NCI-H1417 (cell line): Measurements from ENCODE around the gene SLC15A1.
"Not testable (repeated sequence)": the region's sequence is repeated elsewhere in the genome, so short reads cannot be mapped to it uniquely, and the experiment has no call there.

Source experiments
- DNase-seq, 3 experiments: peaks; one replicate each; lab custom pipeline; 2025; lab: John Stamatoyannopoulos, UW

SLC15A1 gene

DNA sequence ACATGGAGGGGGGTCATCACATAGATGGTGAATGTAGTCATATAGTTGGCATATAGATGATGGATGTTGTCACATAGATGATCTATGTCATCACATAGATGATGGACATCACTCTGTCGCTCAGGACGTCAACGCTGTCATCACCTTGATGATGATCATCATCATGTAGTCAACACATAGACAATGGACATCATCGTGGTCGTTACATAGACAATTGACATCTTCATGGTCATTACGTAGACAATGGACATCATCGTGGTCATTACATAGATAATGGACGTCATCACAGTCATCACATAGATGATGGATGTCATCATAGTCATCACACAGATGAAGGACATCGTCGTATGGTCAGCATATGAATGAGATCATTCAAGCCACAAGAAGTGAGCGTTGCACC is 28.6 kb upstream of the SLC15A1 start:
- no peak for DNase-seq

DNA sequence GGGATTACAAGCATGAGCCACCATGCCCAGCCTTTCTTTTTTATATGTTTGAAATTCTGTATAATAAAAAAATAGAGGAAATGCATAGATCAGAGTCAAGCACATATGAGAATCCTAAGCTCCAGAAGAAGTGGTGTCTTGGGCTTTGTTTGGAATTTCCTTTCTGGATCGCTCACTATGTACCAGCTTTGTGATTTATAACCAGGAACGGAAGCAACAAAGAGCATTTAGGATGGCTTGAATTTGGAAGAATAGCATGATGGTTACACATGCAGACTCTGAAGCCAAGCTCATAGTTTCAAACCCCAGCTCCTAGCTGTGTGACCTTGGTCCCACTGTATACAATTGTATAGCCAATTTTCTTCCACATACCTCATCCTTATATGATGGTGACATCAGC is 28.0 kb upstream of the SLC15A1 start:
- no peak for DNase-seq

DNA sequence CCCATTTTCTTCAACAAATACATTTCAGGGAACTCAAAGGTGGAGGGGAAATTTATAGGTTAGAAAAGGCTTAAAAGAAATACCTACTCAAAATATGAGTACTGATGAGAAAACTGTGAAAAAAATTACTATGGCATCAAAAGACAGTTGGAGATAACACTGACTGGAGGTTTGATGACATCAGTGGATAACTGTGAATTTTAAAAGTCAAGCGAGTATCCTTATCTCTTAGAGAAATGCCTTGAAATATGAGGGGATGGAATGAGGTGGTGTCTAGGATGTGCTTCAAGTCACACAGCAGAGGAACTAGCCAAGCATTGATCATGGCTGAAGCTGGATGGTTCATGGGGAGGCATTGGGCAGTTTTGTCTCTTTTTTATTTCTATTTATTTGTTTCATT is 27.2 kb upstream of the SLC15A1 start:
- DNase-seq = no peak

DNA sequence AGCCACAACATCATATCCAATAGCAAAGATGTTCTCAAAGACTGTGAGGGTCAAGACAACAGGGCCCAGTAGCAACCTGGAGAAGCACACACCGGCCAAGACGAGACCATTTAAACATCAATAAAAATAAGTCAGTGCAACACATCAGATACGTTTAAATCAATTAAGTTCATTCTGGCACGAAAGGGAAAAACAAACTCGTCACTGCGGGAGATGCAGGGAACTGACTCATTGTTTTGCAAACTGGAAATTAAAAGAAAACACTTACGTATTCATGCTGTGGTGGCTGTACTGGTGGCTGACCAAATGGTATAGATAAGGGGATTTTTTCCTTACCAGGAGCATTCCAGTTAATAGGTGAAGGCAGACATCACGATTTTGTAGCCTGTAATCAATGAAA is 26.3 kb upstream of the SLC15A1 start:
- DNase-seq = peak in 1 of 3 experiments; percentile 15

DNA sequence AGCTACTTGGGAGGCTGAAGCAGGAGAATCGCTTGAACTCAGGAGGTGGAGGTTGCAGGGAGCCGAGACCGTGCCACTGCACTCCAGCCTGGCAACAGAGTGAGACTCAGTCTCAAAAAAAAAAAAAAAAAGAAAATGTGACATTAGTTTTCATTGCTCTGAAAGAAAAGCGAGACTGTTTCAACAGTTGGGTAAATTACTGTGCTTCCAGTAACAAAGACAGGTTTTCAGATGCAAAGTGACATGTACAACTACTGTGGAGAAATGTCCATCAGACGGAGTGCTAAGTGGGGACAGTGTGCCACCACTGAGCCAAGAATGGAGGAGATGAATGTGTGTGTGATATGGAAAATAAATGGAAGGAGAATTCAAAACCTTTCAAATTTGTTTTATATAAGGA is 24.2 kb upstream of the SLC15A1 start:
- DNase-seq = no peak

DNA sequence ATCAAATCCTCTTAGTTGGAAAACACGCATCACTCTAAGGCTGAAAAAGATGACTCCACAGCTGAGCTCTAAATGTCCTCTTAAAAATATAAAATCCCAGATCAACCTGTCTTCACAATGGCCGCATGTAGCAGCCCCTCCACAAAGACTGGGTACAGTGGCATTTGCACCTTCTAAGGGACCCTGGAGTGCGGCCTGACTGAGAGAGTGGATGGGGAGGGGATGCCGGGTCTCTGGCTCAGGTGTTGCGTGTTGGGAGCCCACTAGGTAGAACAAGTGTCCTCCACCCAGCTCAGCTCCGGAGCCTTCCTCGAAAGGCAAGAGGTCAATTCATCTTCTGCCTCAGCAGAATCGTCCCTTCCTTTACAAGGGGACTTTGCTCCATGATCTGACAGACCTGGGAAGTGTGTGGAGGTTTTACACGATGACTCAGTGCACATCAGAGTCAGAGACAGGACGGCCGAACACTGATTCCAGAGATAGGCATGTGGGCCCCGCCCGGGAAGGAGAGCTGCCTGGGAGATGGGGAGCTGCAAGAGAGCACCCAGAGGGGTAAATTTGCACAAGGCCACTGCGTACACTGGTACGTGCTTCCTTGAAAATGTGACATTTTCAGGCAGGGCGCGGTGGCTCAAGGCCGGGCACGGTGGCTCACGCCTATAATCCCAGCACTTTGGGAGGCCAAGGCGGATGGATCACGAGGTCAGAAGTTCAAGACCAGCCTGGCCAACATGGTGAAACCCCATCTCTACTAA is 23.5 kb upstream of the SLC15A1 start:
- DNase-seq = no peak

DNA sequence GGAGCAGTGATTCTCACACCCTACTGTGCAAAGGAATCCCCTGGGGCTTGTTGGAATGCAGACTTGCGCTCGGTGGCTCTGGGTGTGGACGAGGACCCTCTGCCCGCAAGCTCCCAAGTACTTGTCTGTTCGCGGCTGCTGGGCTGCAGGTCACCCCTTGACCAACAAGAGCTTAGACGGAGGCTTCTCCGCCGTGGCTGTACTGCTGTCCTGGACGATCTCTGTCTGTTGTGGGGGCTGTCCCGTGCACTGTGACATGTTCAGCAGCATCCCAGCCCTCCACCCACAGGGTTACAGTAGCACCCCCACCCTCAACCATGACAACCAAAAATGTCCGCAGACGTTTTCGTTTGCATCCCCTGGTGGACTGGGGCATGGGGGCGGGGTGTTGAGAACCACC is 22.9 kb upstream of the SLC15A1 start:
- no peak for DNase-seq

DNA sequence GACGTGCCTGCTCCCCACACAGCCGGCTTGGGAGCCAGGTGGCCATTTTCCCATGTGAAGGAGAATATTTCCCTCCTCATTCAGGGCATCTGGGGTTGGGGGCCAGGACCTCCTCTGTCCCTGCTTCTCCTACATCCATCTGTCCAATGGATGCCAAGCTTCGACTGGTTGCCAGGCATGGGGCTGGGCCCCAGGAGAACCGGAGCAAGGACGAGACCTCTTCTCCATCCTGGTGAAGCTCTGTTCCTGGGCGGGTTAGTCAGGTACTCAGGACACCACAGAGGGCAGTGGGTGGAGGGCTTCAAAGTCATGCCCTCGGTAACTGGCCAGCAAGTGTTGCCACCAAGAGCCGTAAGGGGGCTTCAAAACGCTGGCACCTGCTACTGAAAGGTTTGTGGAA is 22.3 kb upstream of the SLC15A1 start:
- DNase-seq = no peak

DNA sequence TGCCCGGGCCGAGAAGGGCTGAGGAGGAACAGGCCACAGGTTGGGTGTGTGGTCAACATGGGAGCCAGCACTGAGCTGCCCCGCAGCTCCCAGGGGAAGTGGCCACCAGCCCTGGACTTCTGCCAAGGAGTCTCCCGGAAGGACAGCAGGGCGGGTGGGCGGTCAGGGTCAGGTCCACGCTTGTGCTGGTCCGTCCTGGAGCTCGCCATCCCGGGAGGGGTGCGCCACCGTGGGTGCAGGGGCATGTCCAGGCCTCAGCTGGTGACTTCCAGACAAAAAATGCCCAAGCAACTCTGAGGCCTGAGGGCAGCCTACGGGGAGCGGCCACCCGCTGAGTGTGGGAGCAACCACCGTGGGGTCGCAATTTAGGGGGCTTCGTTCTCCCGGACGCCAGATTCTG is 21.4 kb upstream of the SLC15A1 start:
- no peak for DNase-seq

DNA sequence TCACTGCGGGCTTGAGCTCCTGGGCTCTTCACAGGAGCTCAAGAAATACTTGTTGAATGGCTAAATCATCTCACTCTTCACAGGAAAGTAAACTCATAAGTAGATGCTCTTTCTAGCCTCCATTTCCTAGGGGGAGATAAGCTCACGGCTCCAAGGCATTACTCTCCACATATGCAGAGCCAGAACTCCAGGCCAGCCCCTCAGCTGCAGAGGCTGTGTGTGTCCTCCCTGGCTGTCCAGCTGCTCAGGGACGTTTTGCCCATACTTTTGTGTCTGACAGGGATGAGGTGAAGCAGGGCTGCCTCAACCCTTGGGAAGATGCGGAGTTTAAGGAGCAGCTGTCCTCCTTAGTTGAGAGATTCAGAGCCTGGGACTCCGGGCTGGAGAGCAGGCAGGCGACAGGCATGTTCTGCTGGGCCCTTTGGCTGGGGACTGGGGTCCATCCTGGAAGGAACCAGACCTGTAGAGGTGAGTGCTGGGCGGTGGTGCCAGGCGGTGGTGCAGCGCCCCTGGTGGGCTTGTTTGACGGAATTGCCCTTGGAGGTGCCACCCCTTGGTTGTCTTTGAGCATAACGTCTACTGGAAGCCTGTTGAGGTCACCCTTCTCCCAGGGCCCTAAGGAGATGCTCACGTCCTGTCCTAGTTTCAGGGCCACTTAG is 20.5 kb upstream of the SLC15A1 start:
- DNase-seq = no peak

DNA sequence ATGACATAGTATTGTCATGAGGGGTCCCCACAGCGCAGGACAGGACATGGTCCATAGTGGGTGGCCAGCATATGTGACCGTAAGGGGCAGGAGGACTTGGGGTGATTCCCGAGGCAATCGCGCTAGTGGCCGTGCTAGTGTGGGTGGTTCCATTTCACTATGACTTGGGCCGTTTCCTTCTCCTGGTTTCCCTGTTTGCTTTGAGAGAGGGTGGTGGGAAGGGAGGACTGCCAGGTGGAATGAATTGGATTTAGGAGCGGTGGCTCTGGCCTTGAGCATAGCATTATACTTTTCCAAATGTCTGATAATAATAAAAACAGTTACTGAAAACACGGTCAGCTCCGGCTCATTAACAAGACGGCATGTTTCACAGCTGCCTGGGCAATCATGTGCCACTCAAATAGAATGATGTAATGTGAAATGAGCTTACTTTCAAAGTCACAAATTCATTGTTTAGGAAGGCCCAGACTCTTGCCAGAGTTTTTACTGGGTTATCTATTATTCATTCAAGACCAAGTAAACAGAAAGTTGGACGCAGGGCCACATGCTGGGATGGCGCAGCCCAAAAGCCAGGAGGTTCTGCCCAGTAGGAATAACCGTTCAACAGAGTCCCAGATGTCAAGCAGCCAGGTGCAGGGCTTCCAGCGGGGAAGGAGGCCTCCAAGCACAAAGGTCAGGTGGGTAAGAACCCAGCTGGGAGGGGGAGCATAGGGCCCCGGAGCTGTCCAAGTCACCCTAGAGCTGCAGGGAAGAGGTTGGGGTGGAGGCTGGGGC is 19.6 kb upstream of the SLC15A1 start:
- DNase-seq = peak in 1 of 3 experiments; percentile 65

DNA sequence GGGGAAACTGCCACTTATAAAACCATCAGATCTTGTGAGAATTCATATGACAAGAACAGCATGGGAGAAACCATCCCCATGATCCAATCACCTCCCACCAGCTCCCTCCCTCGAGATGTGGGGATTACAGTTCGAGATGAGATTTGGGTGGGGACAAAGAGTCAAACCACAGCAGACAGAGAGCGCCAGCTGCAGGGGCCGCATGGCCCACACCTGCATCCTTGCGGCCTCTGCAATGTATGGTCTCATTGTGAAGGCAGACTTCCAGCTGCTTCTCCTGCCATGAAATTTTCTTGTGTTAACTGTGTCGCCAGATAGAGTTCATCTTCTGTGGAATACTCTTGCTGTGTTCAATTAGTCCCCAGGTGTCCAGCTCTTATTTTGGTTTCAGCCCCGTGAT is 17.3 kb upstream of the SLC15A1 start:
- DNase-seq = no peak

DNA sequence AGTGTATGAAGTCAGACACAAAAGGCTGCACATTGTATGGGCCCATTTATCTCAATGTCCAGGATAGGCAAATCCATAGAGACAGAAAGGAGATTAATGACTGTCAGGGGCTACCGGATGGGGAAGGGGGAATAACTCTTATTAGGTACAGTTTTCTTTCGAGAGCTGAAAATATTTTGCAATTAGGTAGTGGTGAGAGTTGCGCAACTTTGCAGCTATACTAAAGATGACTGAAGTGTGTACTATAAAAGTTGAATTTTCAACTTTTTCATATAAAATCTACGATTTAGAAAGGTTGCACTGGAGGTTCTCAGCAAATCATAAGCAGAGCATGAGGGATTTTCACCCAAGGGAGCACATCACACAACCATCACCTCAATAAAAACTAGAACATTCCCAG is 16.1 kb upstream of the SLC15A1 start:
- DNase-seq = no peak

DNA sequence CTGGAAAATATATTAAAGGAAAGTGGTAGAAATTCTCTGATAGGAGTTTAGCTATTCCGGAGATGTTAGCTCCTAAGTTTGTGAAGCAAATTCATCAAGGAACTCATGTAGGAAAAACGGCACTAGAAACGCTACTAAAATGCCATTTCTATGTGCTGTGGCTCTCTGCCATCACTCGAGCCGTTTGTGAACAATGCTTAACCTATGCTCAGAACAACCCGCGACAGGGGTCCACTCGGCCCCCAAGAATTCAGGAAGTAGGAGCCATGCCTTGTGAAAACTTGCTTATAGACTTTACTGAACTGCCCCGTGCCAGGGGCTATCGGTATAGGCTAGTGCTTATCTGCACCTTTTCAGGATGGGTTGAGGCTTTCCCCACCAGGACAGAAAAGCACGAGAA is 14.2 kb upstream of the SLC15A1 start:
- no peak for DNase-seq

DNA sequence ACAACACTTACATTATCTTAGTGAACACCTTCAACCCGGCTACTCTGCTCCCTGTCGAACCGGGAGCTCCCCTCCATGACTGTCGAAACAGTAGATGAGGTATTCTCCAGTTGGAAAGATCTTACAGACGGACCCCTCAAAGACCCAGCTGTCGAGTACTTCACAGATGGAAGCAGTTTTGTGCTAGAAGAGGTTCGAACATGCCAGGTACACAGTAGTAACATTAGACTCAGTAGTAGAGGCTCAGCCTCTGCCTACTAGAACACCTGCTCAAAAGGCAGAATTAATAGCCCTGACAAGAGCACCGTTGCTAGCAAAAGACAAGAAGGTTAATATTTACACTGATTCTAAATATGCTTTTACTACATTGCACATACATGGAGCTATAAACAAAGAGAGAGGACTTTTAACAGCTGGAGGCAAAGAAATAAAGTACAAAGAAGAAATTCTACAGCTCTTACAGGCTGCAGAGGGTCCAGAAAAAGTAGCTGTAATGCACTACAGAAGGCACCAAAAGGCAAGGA is 13.6 kb upstream of the SLC15A1 start:
- DNase-seq = peak in 2 of 3 experiments; percentile 39 to 65

DNA sequence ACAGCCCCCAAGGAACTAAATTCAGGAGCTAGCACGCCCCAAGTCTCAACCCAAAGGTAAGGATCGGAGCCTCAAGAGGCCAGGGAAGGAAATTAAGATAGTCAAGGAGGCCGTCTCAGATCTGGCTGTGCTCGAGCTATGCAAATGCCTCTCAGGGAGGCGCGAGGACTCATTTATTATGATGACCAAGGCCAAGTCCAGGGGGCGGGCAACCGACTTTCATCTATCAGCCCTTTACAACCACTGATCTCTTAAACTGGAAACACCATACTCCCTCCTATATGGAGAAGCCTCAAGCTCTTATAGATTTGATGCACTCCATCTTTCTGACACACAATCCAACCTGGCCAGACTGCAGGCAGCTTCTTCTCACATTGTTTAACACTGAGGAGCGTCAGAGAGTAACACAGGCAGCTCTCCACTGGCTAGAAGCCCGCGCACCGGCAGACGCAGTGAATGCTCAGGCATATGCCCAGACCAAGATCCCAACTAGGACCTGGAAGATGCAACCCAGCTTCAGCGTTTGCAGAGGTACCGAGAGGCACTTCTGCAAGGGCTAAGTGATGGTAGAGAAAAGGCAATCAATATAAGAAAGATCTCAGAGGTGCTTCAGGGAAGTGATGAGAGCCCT is 9.6 kb upstream of the SLC15A1 start:
- no peak for DNase-seq

DNA sequence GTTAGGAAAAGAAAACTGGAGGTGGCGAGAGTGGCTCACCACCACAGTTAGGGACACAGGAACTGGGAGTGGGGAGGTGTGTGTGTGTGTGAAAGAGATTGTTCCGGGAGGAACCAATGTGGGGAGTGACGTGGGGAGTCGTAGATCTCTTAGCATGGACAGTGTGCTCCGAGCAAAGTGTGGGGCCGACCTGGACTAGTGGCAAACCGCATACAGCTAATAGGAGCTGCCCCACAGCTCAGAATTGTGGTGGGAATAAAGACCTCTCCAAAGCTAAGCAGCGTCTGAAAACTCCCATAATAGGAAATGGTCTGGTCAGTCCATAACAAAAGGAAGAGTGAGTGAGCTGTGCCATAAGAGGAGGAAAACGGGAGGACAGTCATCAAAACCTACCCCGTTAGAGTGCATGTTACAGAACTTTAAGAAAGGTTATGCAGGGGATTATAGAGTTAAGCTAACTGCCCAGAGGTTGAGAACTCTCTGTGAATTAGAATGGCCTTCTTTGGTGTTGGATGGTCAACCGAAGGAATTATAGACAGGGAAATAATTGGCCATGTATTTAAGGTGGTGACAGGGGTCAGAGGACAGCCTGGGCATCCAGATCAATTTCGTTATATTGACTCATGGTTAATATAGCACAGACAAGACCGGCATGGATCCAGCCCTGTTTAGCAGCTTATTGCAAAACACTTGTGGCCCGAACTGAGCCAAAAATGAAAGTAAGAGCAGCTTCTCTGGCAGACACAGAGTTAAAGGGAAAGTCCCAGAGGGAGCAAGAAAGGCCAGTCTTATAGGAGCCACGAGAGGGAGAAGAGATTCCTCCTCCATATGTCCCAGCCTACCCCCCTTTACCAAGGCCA is 8.9 kb upstream of the SLC15A1 start:
- no peak for DNase-seq

DNA sequence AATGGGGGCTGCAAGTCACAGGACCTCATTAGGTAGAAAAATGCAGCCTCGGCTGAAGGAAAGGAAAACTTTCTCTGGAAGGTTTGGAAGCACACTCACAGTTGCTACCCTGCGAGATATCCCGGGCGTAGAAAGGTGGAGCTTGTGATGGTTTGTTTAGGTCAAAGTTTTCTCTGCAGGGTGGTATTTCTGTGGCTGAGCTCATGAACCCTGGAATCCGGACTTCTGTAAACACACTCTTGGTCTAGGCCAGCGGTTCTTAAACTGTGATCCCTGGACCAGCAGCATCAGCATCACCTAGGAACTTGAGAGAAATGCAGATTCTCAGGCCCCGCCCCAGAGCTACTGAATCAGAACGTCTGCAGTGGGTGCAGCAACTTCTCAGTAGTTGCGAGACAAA is 3.3 kb upstream of the SLC15A1 start:
- DNase-seq = no peak

DNA sequence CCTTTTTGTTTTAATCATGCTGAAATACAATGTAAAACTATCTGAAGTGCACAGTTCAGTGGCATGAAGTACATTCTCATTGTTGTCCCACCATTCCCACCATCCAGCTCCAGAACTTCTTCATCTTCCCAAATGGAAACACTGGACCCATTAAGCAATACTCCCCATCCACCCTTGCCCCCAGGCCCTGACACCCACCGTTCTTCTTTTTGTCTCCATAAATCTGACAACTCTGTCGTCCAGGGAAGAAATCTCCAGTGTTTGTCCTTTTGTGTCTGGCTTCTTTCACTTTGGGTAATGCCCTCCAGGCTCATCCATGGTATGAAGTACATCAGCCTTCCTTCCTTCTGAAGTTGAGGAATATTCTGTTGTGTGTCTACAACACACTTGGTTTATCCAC is 2.6 kb upstream of the SLC15A1 start:
- no peak for DNase-seq

DNA sequence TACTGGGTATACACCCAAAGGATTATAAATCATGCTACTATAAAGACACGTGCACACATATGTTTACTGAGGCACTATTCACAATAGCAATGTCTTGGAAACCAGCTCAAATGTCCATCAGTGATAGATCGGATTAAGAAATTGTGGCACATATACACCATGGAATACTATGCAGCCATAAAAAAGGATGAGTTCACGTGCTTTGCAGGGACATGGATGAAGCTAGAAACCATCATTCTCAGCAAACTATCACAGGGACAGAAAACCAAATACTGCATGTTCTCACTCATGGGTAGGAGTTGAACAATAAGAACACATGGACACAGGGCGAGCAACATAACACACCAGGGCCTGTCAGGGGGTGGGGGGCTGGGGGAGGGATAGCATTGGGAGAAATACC is 2.0 kb upstream of the SLC15A1 start:
- DNase-seq = not testable (repeated sequence)

DNA sequence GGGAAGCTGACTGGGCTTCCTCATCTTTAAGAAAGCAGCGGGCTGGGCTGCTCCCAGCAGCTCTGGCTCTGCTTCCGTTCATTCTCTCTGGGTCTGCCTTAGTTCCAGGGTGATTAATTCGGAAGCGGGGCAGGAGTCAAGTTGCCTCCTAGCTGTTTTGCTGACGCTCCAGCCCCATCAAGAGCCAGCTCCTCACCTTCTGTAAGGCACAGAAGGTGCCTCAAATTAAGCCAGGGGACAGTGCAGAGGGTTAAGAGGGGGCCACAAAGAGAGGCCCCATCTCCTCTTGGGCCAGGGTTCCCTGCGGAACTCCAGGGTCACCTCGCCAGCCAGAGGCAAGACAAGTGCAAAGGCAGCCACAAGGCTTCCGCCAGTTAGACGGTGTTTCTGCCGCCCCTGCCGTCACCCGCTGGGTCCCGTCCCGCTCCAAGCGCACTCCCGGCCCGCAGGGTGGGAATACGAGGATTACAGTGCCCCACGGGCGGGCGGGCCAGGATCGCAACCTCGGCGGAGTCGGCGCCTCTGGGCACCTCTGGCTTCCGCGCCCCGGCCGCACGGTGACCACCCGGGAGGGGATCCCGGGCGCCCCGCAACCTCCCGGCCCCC is 508 bp downstream of the SLC15A1 start:
- peak in 1 of 3 experiments; percentile 39 for DNase-seq
